HG03460 (cell line): Measurements from ENCODE around the gene SGIP1.

Experiments used
- ATAC-seq: cut with Tn5 transposase; IDR thresholded peaks from one replicate; pipeline ENCODE4 v1.9.1; 2021; ENCODE audit not compliant: unreplicated experiment

SGIP1 gene, protein sequence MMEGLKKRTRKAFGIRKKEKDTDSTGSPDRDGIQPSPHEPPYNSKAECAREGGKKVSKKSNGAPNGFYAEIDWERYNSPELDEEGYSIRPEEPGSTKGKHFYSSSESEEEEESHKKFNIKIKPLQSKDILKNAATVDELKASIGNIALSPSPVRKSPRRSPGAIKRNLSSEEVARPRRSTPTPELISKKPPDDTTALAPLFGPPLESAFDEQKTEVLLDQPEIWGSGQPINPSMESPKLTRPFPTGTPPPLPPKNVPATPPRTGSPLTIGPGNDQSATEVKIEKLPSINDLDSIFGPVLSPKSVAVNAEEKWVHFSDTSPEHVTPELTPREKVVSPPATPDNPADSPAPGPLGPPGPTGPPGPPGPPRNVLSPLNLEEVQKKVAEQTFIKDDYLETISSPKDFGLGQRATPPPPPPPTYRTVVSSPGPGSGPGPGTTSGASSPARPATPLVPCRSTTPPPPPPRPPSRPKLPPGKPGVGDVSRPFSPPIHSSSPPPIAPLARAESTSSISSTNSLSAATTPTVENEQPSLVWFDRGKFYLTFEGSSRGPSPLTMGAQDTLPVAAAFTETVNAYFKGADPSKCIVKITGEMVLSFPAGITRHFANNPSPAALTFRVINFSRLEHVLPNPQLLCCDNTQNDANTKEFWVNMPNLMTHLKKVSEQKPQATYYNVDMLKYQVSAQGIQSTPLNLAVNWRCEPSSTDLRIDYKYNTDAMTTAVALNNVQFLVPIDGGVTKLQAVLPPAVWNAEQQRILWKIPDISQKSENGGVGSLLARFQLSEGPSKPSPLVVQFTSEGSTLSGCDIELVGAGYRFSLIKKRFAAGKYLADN

DNA sequence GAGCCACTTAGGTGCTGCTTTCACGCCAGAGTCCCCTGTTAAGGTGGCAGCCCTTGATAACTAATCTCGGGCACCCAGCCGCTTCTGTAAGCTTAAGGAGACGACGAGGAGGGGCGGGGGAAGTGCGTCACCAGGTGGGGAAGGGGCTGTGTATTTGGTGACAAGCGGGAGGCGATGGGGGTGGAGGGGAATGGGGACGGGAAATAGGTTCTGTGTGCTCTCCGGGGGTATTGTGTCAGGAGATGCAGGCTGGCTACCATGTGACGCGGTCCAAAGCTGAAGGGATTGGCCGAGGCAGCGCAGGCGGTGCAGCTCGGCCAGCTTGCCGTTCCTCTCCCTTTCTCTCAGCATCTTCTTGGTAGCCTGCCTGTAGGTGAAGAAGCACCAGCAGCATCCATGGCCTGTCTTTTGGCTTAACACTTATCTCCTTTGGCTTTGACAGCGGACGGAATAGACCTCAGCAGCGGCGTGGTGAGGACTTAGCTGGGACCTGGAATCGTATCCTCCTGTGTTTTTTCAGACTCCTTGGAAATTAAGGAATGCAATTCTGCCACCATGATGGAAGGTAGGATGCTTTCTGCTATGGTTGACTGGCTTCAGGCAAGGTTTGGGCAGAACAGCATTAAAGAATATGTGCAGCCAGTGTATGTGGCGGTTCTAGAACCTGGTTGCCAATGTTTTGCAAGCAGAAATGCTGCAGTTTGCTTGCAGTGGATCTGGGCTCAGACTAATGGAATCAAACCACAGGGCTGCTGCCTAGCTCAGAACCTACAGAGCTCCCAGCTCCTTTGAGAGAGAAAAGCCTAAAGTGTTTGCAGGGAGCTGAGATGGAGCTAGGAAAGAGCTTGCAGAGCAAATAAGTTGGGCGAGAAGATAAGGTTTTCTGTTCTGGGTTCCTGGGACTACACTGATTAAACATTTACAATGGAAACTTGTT lies at the start of gene SGIP1:
Gene SGIP1, plus strand, starts transcription at position 350 of the 937 bp plus-strand sequence. Its CDS starts 206 bp downstream, at position 556.
- ATAC-seq, result no peak

DNA sequence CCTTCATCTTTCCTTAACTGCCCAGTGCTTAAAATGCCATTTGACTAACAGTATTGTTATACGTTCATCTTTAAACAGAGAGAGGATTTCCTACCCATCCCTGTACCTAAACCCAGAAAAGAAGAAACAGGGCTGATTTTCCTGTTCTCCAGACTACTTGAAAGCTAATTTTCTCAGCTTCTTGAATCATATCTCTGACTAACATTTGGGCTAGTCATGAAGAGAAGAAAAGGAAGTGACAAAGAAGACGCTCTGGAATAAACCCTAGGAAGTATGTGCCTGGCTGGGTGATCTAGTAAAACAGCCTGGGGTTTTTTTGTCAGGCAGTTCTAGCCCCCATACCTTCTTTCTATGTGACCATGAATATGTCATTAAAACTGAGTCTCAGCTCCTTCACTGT lies 44.8 kb upstream of the SGIP1 start:
- no peak for ATAC-seq

DNA sequence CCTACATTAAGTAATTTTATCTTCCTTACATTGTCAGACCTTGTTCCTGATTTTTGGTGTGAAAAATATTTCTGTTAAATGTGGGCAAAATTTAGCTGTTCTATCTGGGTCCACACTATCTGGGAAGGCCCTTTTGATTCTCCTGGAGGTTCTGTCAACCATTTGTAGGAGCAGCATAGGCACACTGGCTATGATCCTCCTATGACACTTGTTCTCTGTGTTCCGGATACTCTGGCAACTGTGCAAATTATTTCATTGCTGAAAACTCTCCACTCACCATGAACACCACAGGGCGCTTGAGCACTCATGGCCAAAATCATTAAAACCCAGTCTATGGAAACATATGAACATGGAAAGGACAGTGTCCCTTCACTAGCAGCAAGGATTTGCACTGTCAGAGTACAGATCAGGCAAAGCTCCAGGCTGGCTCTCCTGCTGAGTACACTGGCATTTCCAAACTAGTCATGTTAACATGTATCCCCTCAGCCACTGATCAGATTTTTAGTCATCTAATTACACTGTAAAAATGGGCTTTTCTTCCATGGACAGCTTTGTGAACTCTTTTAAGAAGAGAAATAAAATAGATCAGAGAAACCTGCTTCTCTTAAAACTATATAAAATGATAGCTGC lies 43.9 kb upstream of the SGIP1 start:
- no peak for ATAC-seq

DNA sequence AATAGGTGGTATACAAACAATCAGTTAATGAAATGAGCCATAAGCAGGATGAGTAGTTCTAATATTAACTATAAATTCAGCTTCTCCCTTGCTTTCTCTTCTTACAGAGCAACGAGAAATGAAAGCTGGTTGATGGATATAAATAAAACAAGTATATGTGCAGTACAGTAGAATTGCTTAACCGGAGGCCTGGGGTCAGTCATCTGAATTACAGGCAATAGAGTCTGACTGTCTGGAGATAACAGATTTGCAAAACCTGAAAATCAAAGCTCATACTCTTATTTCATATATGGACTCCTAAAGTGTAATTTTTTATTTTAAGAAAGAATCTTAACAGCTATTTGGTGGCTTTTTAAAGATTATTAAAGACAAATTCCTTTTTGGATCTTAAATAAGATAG lies 43.1 kb upstream of the SGIP1 start:
- no peak for ATAC-seq

DNA sequence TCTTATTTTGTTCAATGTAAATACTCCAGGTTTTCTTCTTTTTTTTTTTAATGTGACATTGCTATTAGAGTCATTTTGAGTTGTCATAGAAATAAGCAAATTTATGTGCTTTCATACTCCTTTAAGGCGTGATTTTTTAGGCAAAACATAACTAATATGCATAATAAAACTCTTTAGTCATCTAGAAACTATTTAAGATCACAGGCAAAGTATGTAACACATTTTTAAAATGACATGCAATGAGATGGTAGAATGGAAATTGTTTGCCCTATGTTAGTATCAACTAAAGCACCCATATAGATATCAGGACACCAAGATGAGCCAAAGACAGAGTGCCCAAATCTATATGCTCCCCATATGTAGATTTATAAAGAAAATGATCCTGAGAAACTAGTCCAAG lies 41.5 kb upstream of the SGIP1 start:
- ATAC-seq, result no peak

DNA sequence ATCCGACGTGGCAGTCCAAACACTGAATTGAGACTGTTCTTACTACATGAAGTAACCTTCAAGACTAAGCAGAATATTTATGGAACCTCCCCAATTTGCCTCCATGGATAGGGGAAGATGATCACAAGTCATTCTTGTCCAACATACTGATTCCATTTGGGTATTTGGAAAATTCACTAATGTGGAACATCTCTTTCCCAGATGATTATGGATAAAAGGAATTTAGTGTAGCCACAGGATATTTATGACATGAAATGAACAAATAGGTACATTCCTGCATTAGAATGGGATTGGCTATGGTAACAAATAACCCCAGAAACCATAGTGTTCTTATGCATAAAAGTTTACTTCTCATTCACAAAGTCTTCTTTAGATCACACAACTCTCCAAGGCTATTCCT lies 40.2 kb upstream of the SGIP1 start:
- no peak for ATAC-seq

DNA sequence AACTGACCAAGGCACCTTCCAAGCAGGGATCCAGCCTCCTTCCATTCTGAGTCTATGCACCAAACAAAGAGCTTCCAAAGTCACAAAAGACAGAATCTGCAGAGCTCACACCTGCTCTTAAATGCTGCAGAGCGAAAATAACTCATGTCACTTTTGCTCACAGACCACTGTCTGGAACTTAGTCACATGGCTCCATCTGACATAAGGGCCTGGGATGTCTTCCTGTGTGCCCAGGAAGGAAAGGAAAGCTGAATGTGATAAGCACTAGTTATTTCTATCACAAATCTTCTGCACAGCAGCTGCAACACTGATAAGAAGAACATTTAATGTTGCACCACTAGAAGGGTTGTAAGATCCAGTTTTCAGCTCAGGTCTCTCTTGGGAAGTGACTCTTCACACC lies 39.5 kb upstream of the SGIP1 start:
- ATAC-seq, result no peak

DNA sequence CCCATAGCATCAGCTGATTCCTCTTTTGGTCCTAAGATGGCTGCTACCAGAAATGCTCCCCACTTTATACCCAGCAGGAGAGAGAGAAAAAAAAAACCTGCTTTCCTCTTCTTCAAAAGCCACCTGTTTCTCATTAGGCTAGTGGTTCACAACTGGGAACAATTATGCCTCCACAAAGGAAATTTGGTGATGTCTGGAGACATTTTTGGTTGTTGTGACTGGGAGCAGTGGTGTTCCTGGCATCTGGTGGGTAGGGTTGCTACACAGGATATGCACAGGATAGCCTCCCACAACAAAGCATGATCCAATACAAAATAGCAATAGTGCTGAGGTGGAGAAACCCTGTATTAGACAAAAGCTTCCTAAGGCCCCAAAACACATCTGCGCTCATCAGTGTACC lies 38.5 kb upstream of the SGIP1 start:
- ATAC-seq, result no peak

DNA sequence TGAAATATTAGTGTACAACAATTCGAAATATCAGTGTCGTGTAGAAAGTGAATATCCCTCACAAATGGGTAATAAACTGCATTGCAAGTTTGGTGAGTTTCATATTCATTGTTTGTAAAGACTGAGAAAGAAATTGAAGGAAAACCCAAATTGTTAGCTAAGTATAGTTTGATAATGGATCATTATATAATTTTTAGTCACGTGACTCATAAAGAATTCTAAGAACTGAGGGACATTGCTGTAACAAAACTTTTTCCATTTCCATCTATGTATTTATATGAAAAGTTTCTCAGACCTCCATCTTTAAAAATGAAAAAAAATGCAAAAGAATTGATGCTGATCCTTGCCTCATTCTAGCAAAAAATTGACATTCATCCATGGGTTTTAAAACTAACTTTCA lies 36.0 kb upstream of the SGIP1 start:
- no peak for ATAC-seq

DNA sequence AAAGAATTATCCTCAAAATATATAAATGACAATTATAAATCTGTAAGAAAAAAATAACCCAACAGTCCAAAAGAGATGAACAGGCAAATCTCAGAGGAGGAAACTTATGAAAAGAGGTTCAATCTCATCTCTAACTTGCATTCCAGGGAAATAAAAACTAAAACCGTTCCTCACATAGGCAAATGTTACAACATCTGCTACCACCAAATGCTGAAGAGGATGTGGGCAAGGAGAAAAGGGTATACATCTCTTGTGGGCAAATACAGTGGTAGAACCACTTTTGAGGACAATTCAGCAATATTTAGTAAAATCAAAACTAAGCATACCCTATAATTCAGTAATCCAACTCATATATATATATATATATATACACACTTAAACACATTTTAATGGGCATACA lies 33.7 kb upstream of the SGIP1 start:
- ATAC-seq, result no peak

DNA sequence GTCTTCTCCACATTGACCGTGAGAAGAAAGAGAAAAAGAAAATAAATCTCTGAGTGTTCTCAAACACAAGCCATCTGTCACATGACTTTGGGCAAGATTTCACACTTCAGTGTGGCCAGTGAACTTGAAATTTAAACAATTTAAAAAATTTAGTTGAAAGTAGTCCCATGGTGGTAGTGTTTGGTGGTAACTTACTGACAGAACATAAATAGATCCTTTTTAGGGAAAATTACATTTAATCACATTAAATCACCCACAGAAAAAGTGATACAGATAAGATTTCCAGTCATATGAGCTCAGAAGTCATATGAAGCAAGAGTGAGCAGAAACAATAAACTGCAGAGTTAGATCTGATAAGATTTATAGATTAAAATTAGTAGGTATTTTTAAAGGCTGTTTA lies 31.9 kb upstream of the SGIP1 start:
- ATAC-seq, result no peak

DNA sequence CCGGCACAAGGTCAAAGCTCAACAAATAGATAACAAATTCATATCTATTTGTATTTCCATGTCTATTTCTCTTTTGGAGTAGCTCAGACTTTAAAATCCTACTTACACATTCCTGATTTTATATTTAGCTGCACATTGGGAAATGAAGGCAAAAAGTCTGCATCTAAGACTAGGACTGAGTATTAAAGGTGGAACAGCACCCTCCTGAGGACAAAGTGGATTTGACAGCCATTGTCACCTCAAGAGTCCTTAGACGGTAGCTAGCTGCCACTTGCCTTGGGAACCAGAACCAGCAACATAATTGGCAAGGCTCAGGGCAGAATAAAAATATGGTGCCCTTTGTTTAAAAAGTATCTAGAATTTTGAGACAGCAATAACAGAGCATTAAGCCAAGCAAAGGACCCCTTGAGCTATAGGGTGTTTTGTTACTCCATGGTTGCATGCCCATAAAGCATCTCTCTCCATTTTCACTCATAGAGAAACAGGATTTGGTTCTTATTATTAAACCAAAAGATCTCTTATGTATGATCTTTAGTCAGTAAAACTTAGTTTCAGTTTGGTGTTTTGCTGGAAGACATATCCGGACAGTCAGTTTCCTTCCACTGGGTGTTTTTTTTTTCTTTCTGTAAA lies 30.0 kb upstream of the SGIP1 start:
- no peak for ATAC-seq

DNA sequence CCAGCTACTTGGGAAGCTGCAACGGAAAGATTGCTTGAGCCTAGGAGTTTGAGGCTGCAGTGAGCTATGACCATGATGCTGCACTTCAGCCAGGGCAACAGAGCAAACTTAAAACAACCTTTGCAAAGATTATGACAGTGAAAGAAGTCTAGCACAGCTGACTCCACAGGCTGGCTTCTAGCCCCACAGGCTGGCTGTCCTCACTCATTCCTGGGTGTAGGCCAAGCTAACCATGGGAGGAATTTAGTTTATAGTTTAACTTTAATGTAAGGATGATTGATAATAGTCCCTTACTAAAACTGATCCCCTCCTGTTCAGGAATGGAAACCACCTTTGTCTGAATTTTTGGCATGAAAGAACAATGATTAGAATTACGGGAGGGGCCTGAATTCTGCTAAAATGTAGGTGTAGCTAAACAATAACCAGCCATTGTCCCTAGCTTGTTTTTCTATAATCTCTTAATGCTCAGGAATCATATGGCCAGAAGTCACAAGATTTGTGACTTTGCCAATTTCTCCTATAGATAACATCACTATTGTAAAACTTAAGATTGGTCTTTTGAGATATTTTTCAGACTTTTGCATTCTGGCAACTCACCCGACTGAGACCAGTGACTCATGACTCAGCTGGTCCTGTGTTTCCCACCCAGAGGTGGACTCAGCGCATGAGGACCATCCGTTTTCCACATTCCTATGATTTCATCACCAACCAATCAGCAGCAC lies 28.1 kb upstream of the SGIP1 start:
- ATAC-seq, result no peak

DNA sequence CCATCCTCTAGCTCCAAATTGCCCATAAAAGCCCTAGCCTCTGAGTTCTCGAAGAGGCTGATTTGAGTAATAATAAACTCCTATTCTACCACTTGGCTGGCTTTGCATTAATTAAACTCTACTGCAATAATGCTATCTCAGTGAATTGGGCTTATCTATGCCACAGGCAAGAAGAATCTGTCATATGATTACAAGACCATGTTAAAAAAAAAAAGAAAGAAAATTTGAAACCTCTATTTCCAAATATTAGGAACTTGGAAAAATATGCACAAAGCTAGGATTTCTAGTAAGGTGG lies 27.6 kb upstream of the SGIP1 start:
- ATAC-seq, result no peak

DNA sequence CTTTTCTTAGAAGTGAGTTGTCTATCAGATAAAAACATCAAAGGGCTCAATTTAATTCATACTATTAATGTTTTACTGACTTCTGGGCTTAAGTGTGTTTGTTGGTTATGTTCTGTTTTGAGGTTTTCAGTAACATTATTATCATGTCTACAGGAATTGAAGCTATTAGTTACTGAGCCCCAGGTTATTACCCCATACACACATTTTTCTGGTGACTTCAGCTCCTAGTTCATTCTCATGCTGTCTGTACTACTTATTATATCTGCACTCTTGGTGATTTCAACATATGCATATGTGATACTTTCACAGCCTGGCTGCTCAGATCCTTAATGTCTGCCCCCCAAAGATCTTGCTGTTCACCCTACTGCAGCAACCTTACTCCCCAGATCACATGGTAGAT lies 27.0 kb upstream of the SGIP1 start:
- ATAC-seq, result no peak

DNA sequence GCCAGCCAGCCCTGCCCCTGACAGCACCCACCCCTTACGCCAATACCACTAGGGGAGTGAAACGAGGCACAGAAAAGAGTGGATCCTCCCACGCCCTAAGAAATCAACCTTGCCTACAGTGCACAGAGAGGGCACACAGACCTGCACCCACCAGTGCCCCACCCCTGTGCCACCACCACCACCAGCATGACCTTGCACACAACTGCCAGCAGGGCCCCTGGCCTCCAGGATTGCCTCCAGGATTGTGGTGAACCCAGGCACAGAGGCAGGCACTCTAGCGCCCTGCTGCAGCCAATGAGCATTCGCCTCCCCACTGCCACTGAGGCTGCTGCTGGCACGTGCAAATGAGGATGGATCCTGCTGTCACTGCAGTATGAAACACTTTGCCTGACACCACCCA lies 23.5 kb upstream of the SGIP1 start:
- no peak for ATAC-seq

DNA sequence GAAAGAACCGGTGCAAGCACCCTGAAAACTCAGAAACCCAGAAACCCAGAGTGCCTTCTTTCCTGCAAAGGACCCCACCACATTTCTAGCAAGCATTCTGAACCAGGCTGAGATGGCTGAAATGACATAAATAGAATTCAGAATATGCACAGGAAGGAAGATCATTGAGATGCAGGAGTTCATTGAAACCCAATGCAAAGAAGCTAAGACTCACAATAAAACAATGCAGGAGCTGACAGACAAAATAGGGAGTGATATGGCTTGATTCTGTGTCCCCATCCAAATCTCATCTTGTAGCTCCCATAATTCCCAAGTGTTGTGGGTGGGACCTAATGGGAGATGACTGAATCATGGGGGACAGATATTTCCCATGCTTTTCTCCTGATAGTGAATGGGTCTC lies 22.8 kb upstream of the SGIP1 start:
- ATAC-seq, result no peak

DNA sequence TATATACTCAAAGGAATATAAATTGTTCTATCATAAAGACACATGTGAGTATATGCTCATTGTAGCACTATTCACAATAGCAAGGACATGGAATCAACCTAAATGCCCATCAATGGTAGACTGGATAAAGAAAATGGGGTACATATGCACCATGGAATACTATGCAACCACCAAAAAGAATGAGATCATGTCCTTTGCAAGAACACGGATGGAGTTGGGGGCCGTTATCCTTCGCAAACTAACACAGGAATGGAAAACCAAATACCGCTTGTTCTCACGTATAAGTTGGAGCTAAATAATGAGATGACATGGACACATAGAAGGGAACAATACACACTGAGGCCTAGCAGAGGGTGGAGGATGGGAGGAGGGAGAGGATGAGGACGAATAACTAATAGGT lies 16.0 kb upstream of the SGIP1 start:
- no peak for ATAC-seq

DNA sequence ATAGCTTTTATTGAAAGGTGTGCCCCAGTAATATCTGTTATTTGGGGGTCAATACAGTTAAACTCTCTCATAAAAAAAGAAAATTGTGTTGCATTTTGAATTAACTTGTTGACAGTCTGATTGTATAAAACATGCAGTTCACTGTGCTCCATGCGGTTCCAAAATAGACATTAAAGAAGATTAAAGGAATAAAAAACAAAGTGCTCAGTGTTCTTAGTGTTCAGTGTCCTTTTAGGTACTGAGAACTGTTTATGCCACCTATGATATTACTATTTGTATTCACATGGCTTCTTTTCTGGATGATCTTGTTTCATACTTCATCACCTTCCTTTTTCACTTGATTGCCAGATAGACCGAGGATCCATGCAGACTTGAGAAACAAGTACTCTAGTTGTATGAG lies 15.3 kb upstream of the SGIP1 start:
- no peak for ATAC-seq

DNA sequence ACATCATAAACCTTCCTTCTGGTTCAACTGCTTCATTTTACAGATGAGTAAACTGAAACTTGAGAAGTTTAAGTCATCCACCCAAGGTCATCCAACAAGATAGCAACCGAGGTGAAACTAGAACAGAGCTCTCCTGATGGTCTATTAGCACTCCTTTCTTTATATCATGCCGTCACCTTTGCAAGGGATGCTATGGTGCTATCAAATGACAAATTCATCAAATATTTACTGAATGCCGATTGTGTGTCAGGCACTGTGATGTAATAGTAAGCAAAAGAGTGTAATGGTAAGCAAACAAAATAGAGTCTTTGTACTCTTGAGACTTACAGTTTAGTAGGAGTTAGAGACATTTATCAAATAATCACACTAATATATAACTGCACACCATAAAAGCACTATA lies 14.0 kb upstream of the SGIP1 start:
- ATAC-seq, result no peak
